GM12878 (cell line): Measurements from ENCODE around the gene DNASE2B. TPM values are rescaled to one million over a fixed set of nuclear protein-coding genes. Genes with fewer than 3 reads are reported as not detected.

Experiments
- ATAC-seq: fragments of 200-7000 bp; cut with Tn5 transposase; 3 replicates; pipeline ENCODE4 v1.9.1; 2020; ENCODE audit warnings: mild to moderate bottlenecking, moderate library complexity
- BruUV-seq: library from RNA; stranded (reverse); fragments of 400-500 nt; replicated peaks from 2 replicates; lab custom pipeline; 2021; lab: Mats Ljungman, UMichigan
- CTCF ChIA-PET: fragments of 300-600 bp; sonication (Branson Sonifier 250); formaldehyde crosslinking; extraction: SDS; loops from one replicate; lab custom pipeline; 2021; ENCODE audit warnings: inconsistent platforms; lab: Yijun Ruan, JAX
- POLR2A ChIA-PET: fragments of 350-600 bp; formaldehyde crosslinking; extraction: SDS; loops from one replicate; lab custom pipeline; 2021; ENCODE audit warnings: inconsistent platforms; lab: Charles Lee
- RAD21 ChIA-PET: fragments of 300-600 bp; sonication (Branson Sonifier 250); formaldehyde crosslinking; loops from one replicate; lab custom pipeline; 2023; ENCODE audit warnings: antibody characterized with exemption; ENCODE audit not compliant: unreplicated experiment; lab: Charles Lee
- SMC1A ChIA-PET: fragments of 300-600 bp; sonication (Branson Sonifier 250); formaldehyde crosslinking; loops from one replicate; lab custom pipeline; 2023; ENCODE audit not compliant: unreplicated experiment, uncharacterized antibody; lab: Charles Lee
- DNase-seq: peaks from one replicate; pipeline ENCODE4 v3.0.0-alpha.2; 2011; ENCODE audit warnings: low read depth, low spot score
- FAIRE-seq: peaks from 3 replicates; lab custom pipeline; 2011; peaks lifted over from hg19 to GRCh38; lab: Jason Lieb, UNC
- H2AFZ ChIP-seq: 2 replicates; pipeline ENCODE4 v1.6.0; 2011; ENCODE audit warnings: low read depth, low read length, control low read depth; ENCODE audit not compliant: control insufficient read depth
- H3K27ac ChIP-seq: 2 replicates; pipeline ENCODE4 v1.5.1; 2011; ENCODE audit warnings: control low read depth; ENCODE audit not compliant: control insufficient read depth, insufficient read depth
- H3K27me3 ChIP-seq, 2 experiments: replicated peaks in 1 of 2; 2 replicates each; pipeline versions ENCODE4 v1.6.0 to v1.6.1; 2011; ENCODE audit warnings: low read length in 1 of 2; ENCODE audit not compliant: control insufficient read depth in 2 of 2, insufficient read depth in 2 of 2
- H3K36me3 ChIP-seq, 2 experiments: 2 replicates each; pipeline ENCODE4 v1.5.1; 2011; ENCODE audit warnings: low read length in 1 of 2; ENCODE audit not compliant: control insufficient read depth in 2 of 2, insufficient read depth in 2 of 2
- H3K4me1 ChIP-seq: 2 replicates; pipeline ENCODE4 v1.6.1; 2011; ENCODE audit warnings: mild to moderate bottlenecking, low read length, moderate library complexity, mixed read lengths; ENCODE audit not compliant: control insufficient read depth, insufficient read depth
- H3K4me2 ChIP-seq: 2 replicates; pipeline ENCODE4 v1.6.0; 2011; ENCODE audit warnings: control low read depth; ENCODE audit not compliant: control insufficient read depth, insufficient read depth
- H3K4me3 ChIP-seq: fragments of 200-600 bp; sonication (generic); 2 replicates; pipeline ENCODE4 v1.5.1; 2016
- H3K79me2 ChIP-seq: 2 replicates; pipeline ENCODE4 v1.6.0; 2011; ENCODE audit warnings: low read length; ENCODE audit not compliant: control insufficient read depth, insufficient read depth
- H3K9ac ChIP-seq: 2 replicates; pipeline ENCODE4 v1.8.0; 2011; ENCODE audit warnings: low read length, control low read depth, mixed read lengths; ENCODE audit not compliant: control insufficient read depth, insufficient read depth
- H3K9me3 ChIP-seq: replicated peaks from 3 replicates; pipeline ENCODE4 v1.5.1; 2011; ENCODE audit warnings: mild to moderate bottlenecking, low read length; ENCODE audit not compliant: control insufficient read depth, insufficient read depth
- H4K20me1 ChIP-seq: 2 replicates; pipeline ENCODE4 v1.6.0; 2011; ENCODE audit not compliant: control insufficient read depth, insufficient read depth
- ATF7 ChIP-seq: fragments of 450-650 bp; IDR thresholded peaks from 2 replicates; pipeline ENCODE4 v1.6.1; 2016; ENCODE audit warnings: low read depth, mild to moderate bottlenecking
- CHD2 ChIP-seq: IDR thresholded peaks from 2 replicates; pipeline ENCODE4 v1.6.1; 2011; ENCODE audit warnings: low read depth, low read length, improper control_type of control experiment, borderline replicate concordance
- ETV6 ChIP-seq, 2 experiments: fragments of 450-650 bp in 1 of 2; IDR thresholded peaks in 1 of 2; conservative IDR thresholded peaks in 1 of 2; 2 replicates each; pipeline ENCODE4 v1.6.1; 2014; ENCODE audit warnings: antibody characterized with exemption in 1 of 2, borderline replicate concordance in 1 of 2, low read depth in 1 of 2, mild to moderate bottlenecking in 1 of 2, moderate library complexity in 1 of 2
- IKZF2 ChIP-seq, 2 experiments: fragments of 450-650 bp; IDR thresholded peaks; 2 replicates each; pipeline ENCODE4 v1.6.1; 2017; ENCODE audit warnings: mild to moderate bottlenecking in 2 of 2, moderate library complexity in 2 of 2
- MEF2B ChIP-seq: fragments of 450-650 bp; IDR thresholded peaks from 2 replicates; pipeline ENCODE4 v1.6.1; 2018; ENCODE audit warnings: mild to moderate bottlenecking, moderate library complexity; ENCODE audit not compliant: partially characterized antibody, poor library complexity, severe bottlenecking
- NFXL1 ChIP-seq: fragments of 450-650 bp; IDR thresholded peaks from 2 replicates; pipeline ENCODE4 v1.6.1; 2017; ENCODE audit warnings: antibody characterized with exemption, mild to moderate bottlenecking, borderline replicate concordance
- NFYB ChIP-seq: IDR thresholded peaks from 2 replicates; pipeline ENCODE4 v1.6.1; 2011; ENCODE audit warnings: low read depth, mild to moderate bottlenecking, low read length, improper control_type of control experiment, moderate library complexity; ENCODE audit not compliant: insufficient read depth
- NR2C2 ChIP-seq: IDR thresholded peaks from 2 replicates; pipeline ENCODE4 v1.6.1; 2011; ENCODE audit warnings: borderline replicate concordance, low read depth; ENCODE audit not compliant: control insufficient read depth, insufficient read length
- PRDM15 ChIP-seq: fragments of 450-650 bp; formaldehyde crosslinking; IDR thresholded peaks from 2 replicates; pipeline ENCODE4 v1.4.0; 2020; ENCODE audit warnings: mild to moderate bottlenecking, moderate library complexity
- RAD51 ChIP-seq: fragments of 450-650 bp; IDR thresholded peaks from 2 replicates; pipeline ENCODE4 v1.6.1; 2016; ENCODE audit warnings: moderate library complexity, mild to moderate bottlenecking, inconsistent platforms
- RELA ChIP-seq: fragments of 450-650 bp; IDR thresholded peaks from 2 replicates; pipeline ENCODE4 v1.8.0; 2014; ENCODE audit warnings: borderline replicate concordance; ENCODE audit not compliant: partially characterized antibody
- SUPT20H ChIP-seq: IDR thresholded peaks from 2 replicates; pipeline ENCODE4 v1.6.1; 2011; ENCODE audit warnings: low read depth, mild to moderate bottlenecking, low read length, moderate library complexity, borderline replicate concordance; ENCODE audit not compliant: control insufficient read depth
- WGBS: methylation state at CpG from one replicate; pipeline ENCODE4 v1.1.6; 2016; ENCODE audit warnings: low lambda C conversion rate; ENCODE audit not compliant: insufficient replicate concordance, insufficient coverage; ENCODE audit errors: missing lambda C conversion rate; 5-methylcytosine and 5-hydroxymethylcytosine counted together
- in situ Hi-C: fragments of 300-500 bp; cut with MboI; formaldehyde crosslinking; loops from 9 replicates; pipeline ENCODE4 v1.14.3; 2018; ENCODE audit warnings: mixed read lengths
- intact Hi-C: fragments of 100-400 bp; cut with micrococcal nuclease; formaldehyde crosslinking; loops from one replicate; pipeline ENCODE4 v1.14.2; 2022; ENCODE audit not compliant: unreplicated experiment
- polyA plus RNA-seq, 11 experiments: library from polyadenylated mRNA; depleted of rRNA in 4 of 11; unstranded in 6 of 11; stranded (reverse) in 5 of 11; fragments of >200 nt; fragmentation: Nextera tagmentation in 4 of 11; fragmentation: Illumina TruSeq in 1 of 11; extraction: Ambion mirVana in 4 of 11; extraction: Trizol in 1 of 11; gene quantifications; 1 replicate in 1 of 11; 2 replicates in 10 of 11; pipeline versions ENCODE4 v1.2.1 to v1.2.3, GENCODE V29; 2011 to 2016; ENCODE audit warnings: inconsistent platforms in 2 of 11, missing spikeins in 2 of 11, low read depth in 1 of 11
- total RNA-seq, 4 experiments: library from RNA; depleted of rRNA in 3 of 4; stranded (reverse); fragments of >200 nt in 3 of 4; fragmentation: Illumina TruSeq in 1 of 4; extraction: Trizol in 1 of 4; gene quantifications; 2 replicates each; pipeline versions ENCODE4 v1.2.1 to v1.2.3, GENCODE V29; 2013 to 2021

The DNASE2B gene
- total and polyA plus RNA-seq, 10 of the 15 experiments (the other 5 are each of a cell fraction or from before 2014, with no cell fraction given): not detected

- no TSS peak for BruUV-seq
- no peak overlapping the region for H3K4me3 ChIP-seq
- intact Hi-C loops (no loop called here), in situ Hi-C loops (no loop called here)
- H3K4me1 ChIP-seq: no peaks in the 10 kb centered on the region
- H4K20me1 ChIP-seq: no peaks in the 10 kb centered on the region
- no peak overlapping the region for H3K27ac ChIP-seq
- DNase-seq: no peak
- ChIA-PET POLR2A (no interaction called here), SMC1A (interaction anchor here (1.7 kb wide), 1 partner anchor 22 kb away, joined by 4 read pairs; no protein-coding TSS in a partner anchor), CTCF (no interaction called here), RAD21 (no interaction called here)
- 0% methylated on average over 2 of the region's 2 CpGs for WGBS
- TF ChIP-seq NFYB: no peak
- TF ChIP-seq CHD2: no peak
- no peak for TF ChIP-seq ATF7
- no peak for TF ChIP-seq NR2C2
- ATAC-seq: no peak
- no peak overlapping the region for H2AFZ ChIP-seq
- no peaks in the 10 kb centered on the region for H3K9me3 ChIP-seq
- no peaks in the 10 kb centered on the region for H3K79me2 ChIP-seq
- no peak overlapping the region for H3K9ac ChIP-seq
- no peak overlapping the region for H3K4me2 ChIP-seq
- H3K36me3 ChIP-seq: no peaks in the 10 kb centered on the region
- no peak for FAIRE-seq
- H3K27me3 ChIP-seq: peaks cover 0 to 3% of the 10 kb centered on the region in 2 experiments; a peak in 1 of 4 replicates
These were observed 11.6 kb downstream of the DNASE2B start for GRCh38 chr1:84409888-84410287.

DNA sequence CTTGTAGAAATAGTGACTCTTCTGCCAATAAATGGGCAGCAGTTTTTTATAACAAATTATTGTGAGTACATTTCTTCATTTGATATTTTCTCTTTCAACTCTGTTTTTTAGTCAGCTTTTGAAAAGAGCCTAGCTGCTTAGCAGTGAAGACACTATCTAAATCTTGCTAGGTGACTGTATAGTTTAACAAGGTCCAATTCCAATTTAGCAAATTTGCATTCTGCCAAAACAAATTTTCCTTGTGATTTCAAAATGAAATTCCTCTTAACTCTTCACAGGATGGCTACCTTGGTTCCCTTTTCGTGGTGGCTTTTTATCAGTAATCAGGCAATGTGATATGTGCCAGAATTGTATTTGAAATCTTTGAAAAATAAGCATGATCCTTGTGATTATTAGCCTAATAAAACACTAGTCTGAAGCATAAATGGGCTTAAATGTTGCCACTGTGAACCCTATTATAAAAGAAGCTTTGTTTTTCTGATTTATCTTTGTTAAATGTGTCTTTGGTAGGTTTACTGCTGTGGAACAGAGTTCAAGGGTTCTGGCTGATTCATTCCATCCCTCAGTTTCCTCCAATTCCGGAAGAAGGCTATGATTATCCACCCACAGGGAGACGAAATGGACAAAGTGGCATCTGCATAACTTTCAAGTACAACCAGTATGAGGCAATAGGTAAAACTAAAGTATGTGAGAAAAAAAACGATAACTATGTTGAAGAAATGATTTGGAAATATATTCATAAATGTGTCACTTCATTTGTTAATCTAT, 12.2 kb downstream of the DNASE2B start:
- RAD21 ChIA-PET: no interaction called here
- 29% methylated on average over 4 of the region's 4 CpGs for WGBS
- CTCF ChIA-PET: interaction anchor here (0.6 kb wide), 1 partner anchor 421 kb away, joined by 3 read pairs; no protein-coding TSS in a partner anchor
- in situ Hi-C loops: no loop called here
- no peak overlapping the region for H3K4me3 ChIP-seq
- ATAC-seq (no peak), DNase-seq (no peak), FAIRE-seq (no peak)
- H3K27me3 ChIP-seq: peaks cover 0 to 3% of the 10 kb centered on the region in 2 experiments; a peak in 1 of 4 replicates
- POLR2A ChIA-PET: no interaction called here
- no peak overlapping the region for H3K27ac ChIP-seq
- BruUV-seq: no TSS peak
- intact Hi-C loops: no loop called here
- H2AFZ ChIP-seq: no peak overlapping the region
- no peak overlapping the region for H3K4me2 ChIP-seq
- no peaks in the 10 kb centered on the region for H3K9me3 ChIP-seq
- no peaks in the 10 kb centered on the region for H4K20me1 ChIP-seq
- SMC1A ChIA-PET: interaction anchor here (1.3 kb wide), 1 partner anchor 15 kb away, joined by 4 read pairs; no protein-coding TSS in a partner anchor
- TF ChIP-seq NFXL1 (no peak), RELA (no peak), IKZF2 (IDR thresholded peaks at IDR 0.05) (no peak), SUPT20H (no peak), ETV6 (conservative IDR thresholded peaks at IDR 0.05 in 1 of 2, IDR thresholded peaks at IDR 0.05 in 1 of 2; ENCODE audit: borderline replicate concordance in 1 of 2, low read depth in 1 of 2) (no peak), RAD51 (no peak), PRDM15 (CRISPR knock-in tag) (no peak), MEF2B (no peak)
- H3K9ac ChIP-seq: no peak overlapping the region
- no peaks in the 10 kb centered on the region for H3K36me3 ChIP-seq
- no peaks in the 10 kb centered on the region for H3K79me2 ChIP-seq
- no peaks in the 10 kb centered on the region for H3K4me1 ChIP-seq
